Measurements from ENCODE around the gene ENC1.

ENC1 gene

DNA sequence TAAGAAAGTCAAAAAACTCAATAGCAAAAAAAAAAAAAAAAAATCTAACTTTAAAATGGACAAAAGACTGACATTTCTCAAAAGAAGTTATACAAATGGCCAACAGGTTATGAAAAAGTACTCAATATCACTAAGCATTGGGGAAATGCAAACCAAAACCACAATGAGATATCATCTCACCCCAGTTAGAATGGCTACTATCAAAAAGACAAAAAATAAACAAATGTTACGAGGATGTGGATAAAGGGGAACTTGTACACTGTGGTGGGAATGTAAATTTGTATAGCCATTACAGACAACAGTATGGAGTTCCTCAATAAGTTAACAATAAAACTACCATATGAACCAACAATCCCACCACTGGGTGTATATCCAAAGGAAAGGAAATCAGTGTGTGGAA, 37.2 kb downstream of the ENC1 start:
- DNase-seq: no peak

DNA sequence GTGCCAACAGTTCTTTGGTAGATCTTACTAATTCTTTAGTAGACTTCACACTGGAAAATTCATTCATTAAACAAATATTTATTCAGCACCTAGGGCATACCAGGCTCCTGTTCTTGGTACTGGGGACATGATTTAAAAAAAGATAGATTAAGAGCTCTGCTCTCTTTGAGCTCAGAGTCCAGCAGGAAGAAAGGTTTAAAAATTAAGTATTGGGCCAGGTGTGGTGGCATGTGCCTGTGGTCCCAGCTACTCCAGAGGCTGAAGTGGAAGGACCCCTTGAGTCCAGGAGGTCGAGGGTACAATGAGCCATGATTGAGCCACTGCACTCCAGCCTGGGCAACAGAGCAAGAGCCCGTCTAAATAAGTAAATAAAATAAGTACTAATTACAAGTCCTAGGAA, 41.4 kb downstream of the ENC1 start:
- no peak for DNase-seq

DNA sequence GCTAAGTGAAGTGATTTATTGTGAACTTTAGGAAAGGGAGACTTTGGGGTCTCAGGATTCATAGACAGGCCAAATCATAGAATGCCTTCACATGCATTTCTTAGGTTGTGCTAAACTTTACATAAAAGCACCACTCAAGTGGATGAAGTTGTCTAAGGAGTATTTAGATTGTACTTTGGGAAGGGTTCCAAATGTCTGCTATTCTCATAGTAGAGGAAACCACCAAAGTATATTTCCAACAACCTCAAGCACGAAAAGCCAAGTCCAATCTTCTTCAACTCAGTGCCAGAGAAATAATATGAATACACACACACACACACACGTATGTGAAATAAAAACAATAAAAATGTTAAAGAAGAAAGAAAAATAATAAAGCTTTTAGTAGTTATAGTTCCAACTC, 41.8 kb downstream of the ENC1 start:
- DNase-seq: no peak

DNA sequence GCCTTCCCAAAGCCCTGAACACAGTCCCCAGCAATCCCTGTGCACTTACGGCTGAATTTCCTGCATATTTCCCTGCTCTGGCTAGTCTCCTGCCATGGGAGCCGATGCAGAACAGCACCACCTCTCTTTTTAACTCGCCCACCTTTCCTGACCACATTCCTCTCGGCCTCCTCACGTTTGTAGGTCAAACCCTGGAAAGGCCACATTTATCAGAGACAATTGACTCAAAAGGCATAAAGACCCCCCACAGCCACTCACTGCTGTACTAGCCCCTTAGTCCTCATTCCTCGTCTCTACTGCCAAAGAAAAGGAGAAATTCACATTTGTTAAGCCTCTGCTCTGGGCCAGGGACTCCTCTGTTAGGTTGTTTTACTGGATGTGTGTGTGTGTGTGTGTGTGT, 43.6 kb downstream of the ENC1 start:
- no peak for DNase-seq

DNA sequence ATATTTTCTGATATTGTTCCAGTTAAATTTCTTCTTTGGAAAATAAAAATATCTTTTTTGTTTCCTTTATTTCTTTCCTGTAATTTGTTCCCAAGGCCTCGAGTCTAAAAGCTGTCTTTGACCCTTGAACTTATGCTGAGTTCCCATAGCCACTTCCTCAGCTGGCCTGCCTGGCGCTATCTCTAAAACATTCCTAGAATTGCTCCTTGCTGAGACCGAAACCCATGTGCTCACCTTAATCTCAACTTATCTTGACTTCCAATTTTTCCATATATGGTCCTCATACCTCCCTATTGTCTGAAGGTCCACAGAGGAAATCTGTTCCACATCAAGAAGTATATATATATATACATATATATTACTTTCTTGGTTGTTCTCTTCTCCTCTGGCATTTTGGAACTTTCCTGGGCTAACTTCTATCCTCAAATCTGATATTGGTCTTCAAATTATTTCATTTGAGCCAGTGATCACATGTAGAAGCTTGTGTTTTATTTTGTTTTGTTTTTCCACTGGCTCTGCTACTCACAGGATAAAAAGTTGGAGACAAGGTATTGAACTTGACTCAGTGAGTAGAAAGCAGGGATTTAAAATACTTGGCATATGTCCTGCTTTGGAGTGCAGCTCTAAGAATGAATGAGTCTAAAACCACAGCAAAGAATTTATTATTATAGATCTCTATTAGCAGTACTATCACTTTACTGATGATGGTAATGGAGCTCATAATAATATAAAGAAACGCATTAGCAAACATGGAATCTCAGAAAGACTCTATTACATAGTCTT, 45.2 kb downstream of the ENC1 start:
- DNase-seq: no peak

DNA sequence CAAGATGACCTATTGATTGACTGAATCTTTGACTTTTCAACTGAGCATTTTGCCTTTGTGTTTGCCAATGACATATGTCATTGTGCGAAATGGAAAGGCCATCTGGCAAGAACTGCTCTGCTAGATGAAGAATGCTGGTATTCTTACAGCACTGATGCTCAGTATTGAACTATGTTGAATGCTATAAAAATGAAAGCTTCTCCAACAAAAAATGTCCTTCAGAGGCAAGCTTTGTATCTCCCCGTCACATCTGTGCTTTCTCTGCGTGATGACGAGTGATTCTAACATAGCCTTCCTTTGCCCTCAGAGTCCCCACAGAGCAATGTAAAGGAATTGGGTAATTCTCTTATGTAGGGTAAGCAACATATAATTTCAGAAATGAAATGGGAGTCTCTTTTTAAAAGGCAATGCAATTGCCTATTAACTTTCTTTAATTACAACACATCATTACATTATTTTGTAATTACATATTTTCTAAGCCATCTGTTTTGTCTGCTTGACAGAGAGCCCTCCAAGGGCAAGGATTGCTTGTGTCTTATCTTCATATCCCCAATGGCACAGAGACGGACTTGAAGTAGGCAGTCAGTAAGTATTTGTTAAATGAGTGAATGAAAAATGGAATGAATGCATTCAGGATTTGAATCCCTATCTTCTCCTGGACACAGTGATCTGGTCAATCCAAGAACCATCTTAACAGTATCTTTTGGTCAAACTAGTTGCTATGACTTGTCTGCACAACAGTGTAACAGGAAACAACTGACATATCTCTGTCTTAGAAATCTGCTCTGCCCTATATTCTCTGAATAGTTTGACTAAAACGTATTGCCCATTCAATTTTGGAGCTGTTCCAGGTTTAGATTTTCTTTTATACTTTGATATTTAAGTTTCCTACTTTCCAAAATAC, 46.1 kb downstream of the ENC1 start:
- DNase-seq: no peak

DNA sequence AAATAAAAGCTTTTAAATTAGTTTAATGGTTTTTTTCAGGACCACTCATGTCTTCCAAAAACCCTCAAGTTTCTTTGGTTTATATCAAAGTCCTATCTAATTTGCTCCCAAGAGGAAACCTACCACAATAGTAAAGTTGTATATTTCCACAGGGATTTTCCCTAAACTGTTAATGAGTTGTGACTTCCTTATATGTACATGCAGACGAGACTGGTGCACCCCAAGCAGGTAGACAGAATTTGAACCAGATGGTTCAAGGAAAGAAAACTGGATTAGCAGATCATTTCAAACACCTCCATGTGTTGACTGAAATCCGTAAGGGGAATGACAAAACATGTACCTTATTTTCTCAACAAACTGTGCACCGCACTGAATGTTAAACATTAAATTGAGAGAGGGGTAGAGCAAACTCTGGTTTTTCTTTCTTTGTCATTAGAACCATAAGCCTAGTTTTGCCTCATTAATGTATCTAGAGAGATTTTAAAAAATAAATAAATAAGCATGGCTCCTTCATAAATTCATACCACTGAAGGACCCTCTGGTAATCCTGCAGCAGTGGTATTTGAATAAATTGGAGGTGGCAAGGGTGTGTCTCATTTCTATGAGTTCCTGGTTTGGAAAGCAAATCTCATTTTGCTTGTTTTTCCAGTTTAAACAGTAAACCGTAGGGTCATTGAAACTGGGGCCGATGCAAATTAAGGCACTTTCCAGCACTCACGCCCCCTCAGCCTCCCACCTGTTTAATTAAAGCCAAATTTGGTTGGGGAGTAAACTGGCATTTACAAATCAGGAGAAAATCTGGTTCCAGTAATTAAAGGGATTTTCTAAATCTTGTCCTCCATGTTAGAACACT, 51.1 kb downstream of the ENC1 start:
- no peak for DNase-seq

DNA sequence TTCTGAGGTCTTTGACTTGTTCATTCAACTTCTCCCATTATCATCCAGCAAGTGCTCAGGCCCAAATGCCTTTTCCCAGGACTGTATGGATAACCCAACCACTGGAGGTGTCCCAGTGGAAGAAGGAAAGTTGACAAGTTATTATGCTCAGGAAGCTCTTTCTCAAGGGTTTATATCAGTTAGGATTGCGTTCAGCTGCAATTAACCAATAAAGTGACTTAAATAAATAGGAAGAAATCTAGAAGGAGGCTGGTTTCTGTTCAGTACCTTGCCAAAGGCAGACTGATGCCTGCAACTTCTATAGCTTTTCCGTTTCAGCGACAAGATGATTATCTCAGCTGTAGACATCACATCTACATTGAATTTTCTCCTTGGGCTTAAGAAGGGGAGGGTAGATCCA, 52.1 kb downstream of the ENC1 start:
- no peak for DNase-seq

DNA sequence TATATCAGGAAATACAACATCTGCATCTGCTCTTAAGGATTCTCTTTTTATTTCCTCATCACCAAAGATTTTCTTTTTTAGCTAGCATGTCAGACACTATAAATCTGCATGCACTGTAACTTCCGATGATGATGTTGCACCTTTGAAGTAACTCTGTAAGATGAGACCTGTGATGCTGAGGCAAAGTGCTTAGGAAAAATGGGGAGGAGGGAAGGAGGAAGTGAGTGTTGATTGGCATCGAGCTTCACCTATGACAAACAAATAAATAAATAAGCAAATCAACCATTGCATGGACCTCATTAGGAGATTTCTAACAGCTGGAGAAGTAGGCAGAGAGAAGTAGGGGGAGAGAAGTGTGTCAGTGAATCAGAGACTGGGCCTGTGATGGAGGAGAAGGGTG, 52.6 kb downstream of the ENC1 start:
- no peak for DNase-seq

DNA sequence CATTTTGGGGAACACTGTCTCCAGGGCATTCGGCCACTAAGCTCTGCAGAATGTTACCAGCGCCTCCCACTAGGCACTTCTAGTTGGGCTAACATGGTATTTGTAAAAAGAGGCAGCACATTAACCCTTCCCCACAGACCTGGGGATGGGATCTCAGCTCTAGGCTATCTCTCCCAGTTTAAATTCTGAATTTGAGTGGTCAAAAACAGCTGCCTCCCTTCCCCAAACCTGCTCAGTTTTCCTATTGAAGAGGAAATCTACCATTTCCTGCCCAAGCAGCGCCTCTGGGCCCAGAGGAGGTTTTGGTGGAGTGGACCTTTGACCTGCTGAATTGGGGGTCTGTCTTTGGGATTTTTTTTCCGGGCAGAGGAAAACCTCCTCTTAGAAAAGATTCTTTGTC, 53.2 kb downstream of the ENC1 start:
- DNase-seq: no peak

DNA sequence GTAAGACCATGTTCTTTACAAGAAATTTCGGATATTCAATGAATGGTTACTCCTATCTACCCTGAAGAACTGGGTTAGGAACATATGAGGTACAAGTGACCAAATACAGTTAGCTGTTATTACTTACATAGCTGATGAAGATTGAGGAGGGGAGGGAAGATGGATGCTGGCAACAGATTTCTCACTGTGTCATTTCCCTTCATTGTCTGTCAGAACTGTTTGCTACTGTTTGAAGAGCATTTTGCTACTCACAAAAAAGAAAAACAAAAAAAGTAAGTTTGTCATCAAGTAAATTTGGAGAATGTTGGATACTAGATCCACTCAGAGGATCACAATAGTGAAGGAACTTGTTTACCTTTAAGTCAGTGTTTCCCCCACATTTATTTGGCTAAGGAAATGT, 53.7 kb downstream of the ENC1 start:
- no peak for DNase-seq

DNA sequence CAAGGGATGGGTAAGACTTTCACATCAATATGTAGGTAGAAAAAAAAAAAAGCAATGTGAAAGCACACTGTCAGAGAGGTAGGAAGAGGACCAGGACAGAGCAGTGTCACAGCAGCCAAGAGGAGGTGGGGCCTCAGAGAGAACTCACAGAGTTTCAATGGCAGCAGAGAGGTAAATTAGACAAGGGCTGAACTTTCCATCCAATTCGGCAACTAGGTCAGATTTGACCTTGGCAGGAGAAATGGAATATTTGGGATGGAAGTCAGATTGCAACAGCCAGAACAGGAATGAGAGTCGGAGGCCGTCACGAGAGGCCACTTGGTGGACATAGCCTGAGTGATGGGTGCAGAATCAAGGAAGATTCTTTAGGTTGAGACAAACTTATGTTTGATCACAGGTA, 57.7 kb downstream of the ENC1 start:
- DNase-seq: no peak

DNA sequence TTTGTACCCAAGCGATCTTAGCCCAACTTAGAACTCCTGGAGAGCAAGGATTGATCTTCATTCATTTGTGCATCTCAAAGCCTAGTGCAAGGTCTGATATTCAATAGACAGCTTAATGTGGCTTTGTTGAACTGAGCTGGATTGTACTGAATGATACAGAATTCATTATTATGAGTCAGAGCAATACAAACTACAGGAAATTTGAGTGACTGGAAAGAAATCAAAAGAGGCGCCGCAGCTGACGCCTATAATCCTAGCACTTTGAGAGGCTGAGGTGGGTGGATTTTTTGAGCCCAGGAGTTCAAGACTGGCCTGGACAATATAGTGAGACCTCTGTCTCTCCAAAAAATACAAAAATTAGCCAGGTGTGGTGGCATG, 58.6 kb downstream of the ENC1 start:
- no peak for DNase-seq

DNA sequence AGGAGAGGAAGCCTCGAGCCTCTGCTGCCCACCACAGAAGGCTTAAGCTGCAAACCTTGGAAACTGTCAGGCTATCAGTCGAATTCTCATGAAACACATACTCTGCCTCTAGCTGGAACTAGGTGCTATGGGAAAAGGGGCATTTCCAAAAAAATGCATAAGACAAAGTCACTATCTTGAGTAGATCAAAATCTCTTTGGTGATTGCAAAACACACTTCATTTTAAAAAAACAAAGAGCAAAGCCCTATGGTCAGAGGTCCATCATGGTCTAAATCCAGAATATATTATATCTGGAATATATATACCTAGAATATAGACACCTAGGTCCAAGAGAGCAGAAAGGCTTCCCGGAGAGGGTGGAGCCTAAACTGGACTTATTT, 59.8 kb downstream of the ENC1 start:
- DNase-seq: no peak

DNA sequence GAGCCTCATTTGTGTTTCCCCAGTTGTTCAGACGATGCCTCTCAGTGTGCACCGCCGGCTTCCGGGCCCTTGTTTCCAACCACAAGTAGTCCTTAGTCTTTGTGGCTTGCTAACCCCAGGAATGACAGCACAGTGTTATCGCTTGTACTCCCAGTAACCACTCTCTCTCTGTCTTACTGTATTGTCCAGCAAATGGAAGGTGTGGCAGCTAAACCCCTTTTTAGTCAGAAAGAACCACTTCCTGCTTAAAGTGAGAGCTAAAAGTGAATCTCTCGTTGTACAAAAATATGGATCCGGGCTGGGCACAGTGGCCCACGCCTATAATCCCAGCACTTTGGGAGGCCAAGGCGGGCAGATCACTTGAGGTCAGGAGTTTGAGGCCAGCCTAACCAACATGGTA, 61.3 kb downstream of the ENC1 start:
- no peak for DNase-seq

DNA sequence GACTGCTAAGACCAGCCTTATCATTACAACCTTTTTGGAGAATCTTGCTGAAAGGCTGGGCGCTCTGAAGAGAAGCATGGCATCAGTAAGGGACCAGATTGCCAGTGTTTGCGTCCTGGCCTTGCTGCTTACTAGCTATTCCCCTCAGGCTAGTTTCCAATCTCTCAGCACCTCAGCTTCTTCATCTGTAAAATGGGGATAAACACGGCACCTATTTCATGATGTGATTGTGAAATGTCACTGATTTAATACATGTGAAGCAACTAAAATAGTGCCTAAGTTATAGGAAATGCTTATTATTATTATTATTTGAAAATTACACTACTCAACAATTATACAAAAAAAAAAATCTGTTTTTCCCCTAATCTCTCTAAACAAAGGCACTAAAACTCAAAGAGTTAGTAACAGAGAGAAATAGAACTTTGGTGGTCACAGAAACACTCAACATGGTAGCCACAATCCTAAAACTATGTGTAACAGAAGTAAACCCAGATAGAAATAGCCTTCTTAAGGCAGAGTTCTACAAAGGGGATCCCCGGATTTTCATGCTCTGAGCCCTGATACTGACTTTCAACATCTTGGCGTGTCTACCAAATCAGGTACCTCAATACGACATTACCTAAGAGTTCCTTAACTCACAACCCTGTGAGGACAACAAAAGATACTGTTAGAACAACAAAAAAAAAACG, 62.0 kb downstream of the ENC1 start:
- no peak for DNase-seq
